HCT116 (cell line): ENCODE data around the gene TRIP10. TPM values are rescaled to one million over a fixed set of nuclear protein-coding genes. Genes with fewer than 3 reads are reported as not detected.

Experiments used
- ATAC-seq: fragments of 200-7000 bp; cut with Tn5 transposase; 2 replicates; pipeline ENCODE4 v1.9.1; 2020; ENCODE audit warnings: mild to moderate bottlenecking, moderate library complexity
- BruUV-seq: library from RNA; stranded (reverse); fragments of 400-500 nt; replicated peaks from 2 replicates; lab custom pipeline; 2021; lab: Mats Ljungman, UMichigan
- CTCF ChIA-PET: fragments of 300-600 bp; sonication (Branson Sonifier 250); formaldehyde crosslinking; loops from one replicate; lab custom pipeline; 2021; ENCODE audit warnings: antibody characterized with exemption; lab: Charles Lee
- POLR2A ChIA-PET: fragments of 300-600, 350-600 bp; sonication (Branson Sonifier 250); formaldehyde crosslinking; loops from one replicate; lab custom pipeline; 2021; ENCODE audit warnings: antibody characterized with exemption; lab: Charles Lee
- RAD21 ChIA-PET, 2 experiments: fragments of 300-600 bp; sonication (Branson Sonifier 250); formaldehyde crosslinking; loops; one replicate each; lab custom pipeline; 2023; ENCODE audit warnings: low total read pairs in 2 of 2; ENCODE audit not compliant: uncharacterized antibody in 2 of 2, unreplicated experiment in 2 of 2, low non-redundant PET in 1 of 2; lab: Charles Lee
- DNase-seq: peaks from one replicate; pipeline ENCODE4 v3.0.0-alpha.2; 2010; ENCODE audit warnings: low read depth, low spot score
- H2AFZ ChIP-seq: fragments of 200-600 bp; shearing (Covaris generic), sonication (generic); 2 replicates; pipeline ENCODE4 v1.6.1; 2017; ENCODE audit warnings: low read depth, mixed run types, mixed read lengths, antibody characterized with exemption, low read length; ENCODE audit not compliant: poor library complexity, severe bottlenecking
- H3K27ac ChIP-seq: 2 replicates; pipeline ENCODE4 v1.5.1; 2012; ENCODE audit warnings: low read depth, low read length
- H3K27me3 ChIP-seq: fragments of 200-600 bp; sonication (generic); 2 replicates; pipeline ENCODE4 v1.6.1; 2016; ENCODE audit warnings: mixed run types, low read length, mixed read lengths; ENCODE audit not compliant: insufficient read depth
- H3K36me3 ChIP-seq, 2 experiments: fragments of 200-500 bp in 1 of 2; fragments of 200-600 bp in 1 of 2; sonication (Bioruptor generic) in 1 of 2; sonication (generic) in 1 of 2; 2 replicates each; pipeline versions ENCODE4 v1.5.1 to v1.6.1; 2014 to 2016; ENCODE audit warnings: low read length in 2 of 2, inconsistent platforms in 1 of 2, mixed read lengths in 1 of 2, mixed run types in 1 of 2; ENCODE audit not compliant: insufficient read depth in 2 of 2, control insufficient read depth in 1 of 2
- H3K4me1 ChIP-seq, 2 experiments: fragments of 200-600 bp in 1 of 2; sonication (generic) in 1 of 2; 2 replicates each; pipeline versions ENCODE4 v1.5.1 to v1.6.1; 2012 to 2017; ENCODE audit warnings: low read length in 2 of 2, inconsistent platforms in 1 of 2, mild to moderate bottlenecking in 1 of 2, mixed read lengths in 1 of 2, mixed run types in 1 of 2, moderate library complexity in 1 of 2; ENCODE audit not compliant: insufficient read depth in 2 of 2, control insufficient read depth in 1 of 2
- H3K4me2 ChIP-seq: fragments of 200-600 bp; sonication (generic); 2 replicates; pipeline ENCODE4 v1.6.1; 2017; ENCODE audit warnings: mixed run types, low read length, mixed read lengths
- H3K4me3 ChIP-seq, 2 experiments: fragments of 200-600 bp in 1 of 2; sonication (generic) in 1 of 2; replicated peaks in 1 of 2; 2 replicates each; pipeline ENCODE4 v1.5.1; 2011 to 2016; ENCODE audit warnings: low read length in 2 of 2, control low read depth in 1 of 2, low read depth in 1 of 2, mild to moderate bottlenecking in 1 of 2, mixed read lengths in 1 of 2, mixed run types in 1 of 2
- H3K79me2 ChIP-seq: fragments of 200-600 bp; sonication (generic); 2 replicates; pipeline ENCODE4 v1.6.1; 2017; ENCODE audit warnings: mild to moderate bottlenecking, mixed run types, low read length, moderate library complexity, mixed read lengths; ENCODE audit not compliant: insufficient read depth
- H3K9ac ChIP-seq: fragments of 200-600 bp; sonication (generic); 2 replicates; pipeline ENCODE4 v1.6.1; 2016; ENCODE audit warnings: low read length, mixed read lengths
- H3K9me2 ChIP-seq: fragments of 200-600 bp; sonication (generic), shearing (Covaris generic); 2 replicates; pipeline ENCODE4 v1.6.1; 2017; ENCODE audit warnings: mixed run types, mild to moderate bottlenecking, moderate library complexity; ENCODE audit not compliant: insufficient read depth
- H3K9me3 ChIP-seq, 2 experiments: fragments of 200-500 bp in 1 of 2; fragments of 200-600 bp in 1 of 2; sonication (Bioruptor generic) in 1 of 2; sonication (generic) in 1 of 2; 2 replicates each; pipeline ENCODE4 v1.6.1; 2014 to 2017; ENCODE audit warnings: low read length in 2 of 2, mixed read lengths in 2 of 2, inconsistent platforms in 1 of 2, low read depth in 1 of 2, mild to moderate bottlenecking in 1 of 2, mixed run types in 1 of 2, moderate library complexity in 1 of 2; ENCODE audit not compliant: control insufficient read depth in 1 of 2, insufficient read depth in 1 of 2
- H4K20me1 ChIP-seq: fragments of 200-600 bp; sonication (generic), shearing (Covaris generic); 2 replicates; pipeline ENCODE4 v1.6.1; 2017; ENCODE audit warnings: mixed run types, mild to moderate bottlenecking, moderate library complexity; ENCODE audit not compliant: insufficient read depth
- EGR1 ChIP-seq: IDR thresholded peaks from 2 replicates; pipeline ENCODE4 v1.6.1; 2012; ENCODE audit warnings: low read depth
- ELF1 ChIP-seq: IDR thresholded peaks from 2 replicates; pipeline ENCODE4 v1.6.1; 2012; ENCODE audit warnings: low read depth, borderline replicate concordance
- JUND ChIP-seq: IDR thresholded peaks from 2 replicates; pipeline ENCODE4 v1.6.1; 2012
- POLR2A ChIP-seq: IDR thresholded peaks from 2 replicates; pipeline ENCODE4 v1.7.0; 2011; ENCODE audit warnings: borderline replicate concordance; ENCODE audit not compliant: insufficient read depth, insufficient read length; ENCODE audit errors: extremely low read depth
- RAD21 ChIP-seq: IDR thresholded peaks from 2 replicates; pipeline ENCODE4 v1.6.1; 2012; ENCODE audit warnings: low read depth, mild to moderate bottlenecking
- SP1 ChIP-seq: IDR thresholded peaks from 2 replicates; pipeline ENCODE4 v1.6.1; 2012; ENCODE audit warnings: low read depth
- TCF7L2 ChIP-seq: IDR thresholded peaks from 2 replicates; pipeline ENCODE4 v1.7.0; 2011; ENCODE audit warnings: borderline replicate concordance, inconsistent platforms; ENCODE audit not compliant: insufficient read depth, insufficient read length; ENCODE audit errors: extremely low read depth
- ZFX ChIP-seq: fragments of 450-650 bp; IDR thresholded peaks from 2 replicates; pipeline ENCODE4 v1.6.1; 2017
- intact Hi-C: fragments of 100-400 bp; cut with micrococcal nuclease; formaldehyde crosslinking; loops from 2 replicates; pipeline ENCODE4 v1.10.0; 2022
- total RNA-seq: library from RNA; stranded (reverse); gene quantifications from one replicate; pipeline ENCODE4 v1.2.1, GENCODE V29; 2021; ENCODE audit not compliant: unreplicated experiment
- TF ChIP-seq, protein P1 (sequence below), 3 experiments: fragments of 200-600 bp in 1 of 3; sonication (generic) in 1 of 3; IDR thresholded peaks in 2 of 3; conservative IDR thresholded peaks in 1 of 3; 2 replicates each; pipeline ENCODE4 v1.5.1; 2012 to 2017; ENCODE audit warnings: low read depth in 2 of 3, low read length in 2 of 3, antibody characterized with exemption in 1 of 3, borderline replicate concordance in 1 of 3, control low read depth in 1 of 3, mild to moderate bottlenecking in 1 of 3, mixed read lengths in 1 of 3, mixed run types in 1 of 3, moderate library complexity in 1 of 3; ENCODE audit not compliant: insufficient read depth in 1 of 3
- TF ChIP-seq, protein P2 (sequence below): IDR thresholded peaks from 2 replicates; pipeline ENCODE4 v1.6.1; 2012
- TF ChIP-seq, protein P3 (sequence below): IDR thresholded peaks from 2 replicates; pipeline ENCODE4 v1.6.1; 2012; ENCODE audit warnings: low read depth
- TF ChIP-seq, protein P4 (sequence below): IDR thresholded peaks from 2 replicates; pipeline ENCODE4 v1.6.1; 2011; ENCODE audit warnings: mild to moderate bottlenecking, low read length, moderate library complexity; ENCODE audit not compliant: insufficient replicate concordance; ENCODE audit errors: extremely low read depth

Gene TRIP10
- total RNA-seq, 1 experiment from 2014 or later: 111 TPM

DNA sequence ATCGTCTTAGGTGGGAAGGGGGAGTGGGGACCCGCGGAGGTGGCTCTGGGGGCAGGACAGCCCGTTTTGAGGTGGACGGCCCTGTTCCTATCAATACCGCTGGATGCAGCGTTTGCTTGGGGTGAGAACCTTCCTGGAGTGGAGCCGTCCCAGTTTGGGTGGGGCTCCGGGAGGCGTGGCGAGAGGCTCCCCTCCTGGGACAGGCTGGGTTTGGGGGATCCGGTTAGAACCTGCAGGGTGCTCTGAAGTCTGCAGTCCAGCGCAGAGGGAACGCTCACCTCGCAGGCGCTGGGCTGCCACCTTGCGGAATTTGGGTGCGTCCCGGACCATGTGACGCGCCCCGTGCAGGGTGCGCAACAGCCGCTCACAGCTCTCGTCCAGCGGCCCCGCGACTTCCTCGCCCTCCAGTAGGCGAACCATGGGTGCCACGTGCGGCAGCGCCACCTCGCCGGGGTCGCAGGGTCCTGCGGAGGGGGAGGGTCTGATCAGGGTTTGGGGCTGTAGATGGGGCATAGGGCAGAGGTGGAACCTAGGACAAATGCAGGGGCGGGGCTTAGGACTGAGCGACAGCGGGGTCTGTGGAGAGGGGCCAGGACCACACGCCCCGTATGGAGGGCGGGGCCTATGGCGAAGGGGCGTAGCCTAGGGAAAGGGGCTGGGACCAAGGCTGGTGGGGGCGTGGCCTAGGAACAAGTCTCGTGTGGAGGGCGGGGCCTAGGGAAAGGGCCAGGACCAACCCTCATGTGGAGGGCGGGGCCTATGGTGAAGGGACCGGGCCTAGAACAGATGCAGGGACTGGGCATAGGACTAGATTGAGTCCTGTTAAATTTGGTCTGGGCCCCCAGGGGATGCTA is 13.9 kb downstream of the TRIP10 start:
- Histone ChIP-seq H3K27me3 (no peaks in the 10 kb centered on the region), H2AFZ (no peak overlapping the region), H3K27ac (peak overlapping the region; percentile 88), H3K4me1 (peaks cover 13 to 31% of the 10 kb centered on the region in 2 experiments; a peak in 3 of 4 replicates), H3K79me2 (peaks cover 6% of the 10 kb centered on the region), H3K9ac (peak overlapping the region; percentile 59), H3K4me2 (peak overlapping the region; percentile 77), H3K9me2 (no peaks in the 10 kb centered on the region), H3K36me3 (peaks cover 18 to 43% of the 10 kb centered on the region in 2 experiments; a peak in 3 of 4 replicates), H3K4me3 (peak overlapping the region; percentile 26 to 45), H3K9me3 (no peaks in the 10 kb centered on the region), H4K20me1 (no peaks in the 10 kb centered on the region; the same call in 1 of the 2 replicates)
- peak; percentile 91 for DNase-seq
- intact Hi-C loops: loop anchor here (1.0 to 5.0 kb wide), 2 partner anchors 110 to 236 kb away; no protein-coding TSS in a partner anchor
- no TSS peak for BruUV-seq
- ATAC-seq: peak; percentile 88
- POLR2A ChIA-PET: interaction anchor here (0.6 to 2.0 kb wide), 3 partner anchors 10 to 16 kb away, joined by 3 to 10 read pairs (median 6); partner anchors contain the start of genes GPR108 and SH2D3A
- TF ChIP-seq ELF1 (no peak), JUND (0 out of 2 replicates have a peak, but pooled peaks have one; percentile 20), SP1 (peak; percentile 81), ZFX (no peak), POLR2A (peak; percentile 51), TCF7L2 (peak; percentile 24), RAD21 (peak; percentile 78), EGR1 (no peak)
- TF ChIP-seq, protein P1, sequence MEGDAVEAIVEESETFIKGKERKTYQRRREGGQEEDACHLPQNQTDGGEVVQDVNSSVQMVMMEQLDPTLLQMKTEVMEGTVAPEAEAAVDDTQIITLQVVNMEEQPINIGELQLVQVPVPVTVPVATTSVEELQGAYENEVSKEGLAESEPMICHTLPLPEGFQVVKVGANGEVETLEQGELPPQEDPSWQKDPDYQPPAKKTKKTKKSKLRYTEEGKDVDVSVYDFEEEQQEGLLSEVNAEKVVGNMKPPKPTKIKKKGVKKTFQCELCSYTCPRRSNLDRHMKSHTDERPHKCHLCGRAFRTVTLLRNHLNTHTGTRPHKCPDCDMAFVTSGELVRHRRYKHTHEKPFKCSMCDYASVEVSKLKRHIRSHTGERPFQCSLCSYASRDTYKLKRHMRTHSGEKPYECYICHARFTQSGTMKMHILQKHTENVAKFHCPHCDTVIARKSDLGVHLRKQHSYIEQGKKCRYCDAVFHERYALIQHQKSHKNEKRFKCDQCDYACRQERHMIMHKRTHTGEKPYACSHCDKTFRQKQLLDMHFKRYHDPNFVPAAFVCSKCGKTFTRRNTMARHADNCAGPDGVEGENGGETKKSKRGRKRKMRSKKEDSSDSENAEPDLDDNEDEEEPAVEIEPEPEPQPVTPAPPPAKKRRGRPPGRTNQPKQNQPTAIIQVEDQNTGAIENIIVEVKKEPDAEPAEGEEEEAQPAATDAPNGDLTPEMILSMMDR (IDR thresholded peaks at IDR 0.05 in 2 of 3, conservative IDR thresholded peaks at IDR 0.05 in 1 of 3; ENCODE audit: borderline replicate concordance in 1 of 3, insufficient read depth in 1 of 3, low read depth in 2 of 3, low read length in 2 of 3): peak in 2 of 3 experiments; percentile 25 to 43; a peak in 4 of 6 replicates
- TF ChIP-seq, protein P2, sequence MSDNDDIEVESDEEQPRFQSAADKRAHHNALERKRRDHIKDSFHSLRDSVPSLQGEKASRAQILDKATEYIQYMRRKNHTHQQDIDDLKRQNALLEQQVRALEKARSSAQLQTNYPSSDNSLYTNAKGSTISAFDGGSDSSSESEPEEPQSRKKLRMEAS: peak; percentile 99
- TF ChIP-seq, protein P3, sequence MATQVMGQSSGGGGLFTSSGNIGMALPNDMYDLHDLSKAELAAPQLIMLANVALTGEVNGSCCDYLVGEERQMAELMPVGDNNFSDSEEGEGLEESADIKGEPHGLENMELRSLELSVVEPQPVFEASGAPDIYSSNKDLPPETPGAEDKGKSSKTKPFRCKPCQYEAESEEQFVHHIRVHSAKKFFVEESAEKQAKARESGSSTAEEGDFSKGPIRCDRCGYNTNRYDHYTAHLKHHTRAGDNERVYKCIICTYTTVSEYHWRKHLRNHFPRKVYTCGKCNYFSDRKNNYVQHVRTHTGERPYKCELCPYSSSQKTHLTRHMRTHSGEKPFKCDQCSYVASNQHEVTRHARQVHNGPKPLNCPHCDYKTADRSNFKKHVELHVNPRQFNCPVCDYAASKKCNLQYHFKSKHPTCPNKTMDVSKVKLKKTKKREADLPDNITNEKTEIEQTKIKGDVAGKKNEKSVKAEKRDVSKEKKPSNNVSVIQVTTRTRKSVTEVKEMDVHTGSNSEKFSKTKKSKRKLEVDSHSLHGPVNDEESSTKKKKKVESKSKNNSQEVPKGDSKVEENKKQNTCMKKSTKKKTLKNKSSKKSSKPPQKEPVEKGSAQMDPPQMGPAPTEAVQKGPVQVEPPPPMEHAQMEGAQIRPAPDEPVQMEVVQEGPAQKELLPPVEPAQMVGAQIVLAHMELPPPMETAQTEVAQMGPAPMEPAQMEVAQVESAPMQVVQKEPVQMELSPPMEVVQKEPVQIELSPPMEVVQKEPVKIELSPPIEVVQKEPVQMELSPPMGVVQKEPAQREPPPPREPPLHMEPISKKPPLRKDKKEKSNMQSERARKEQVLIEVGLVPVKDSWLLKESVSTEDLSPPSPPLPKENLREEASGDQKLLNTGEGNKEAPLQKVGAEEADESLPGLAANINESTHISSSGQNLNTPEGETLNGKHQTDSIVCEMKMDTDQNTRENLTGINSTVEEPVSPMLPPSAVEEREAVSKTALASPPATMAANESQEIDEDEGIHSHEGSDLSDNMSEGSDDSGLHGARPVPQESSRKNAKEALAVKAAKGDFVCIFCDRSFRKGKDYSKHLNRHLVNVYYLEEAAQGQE: no peak
- TF ChIP-seq, protein P4, sequence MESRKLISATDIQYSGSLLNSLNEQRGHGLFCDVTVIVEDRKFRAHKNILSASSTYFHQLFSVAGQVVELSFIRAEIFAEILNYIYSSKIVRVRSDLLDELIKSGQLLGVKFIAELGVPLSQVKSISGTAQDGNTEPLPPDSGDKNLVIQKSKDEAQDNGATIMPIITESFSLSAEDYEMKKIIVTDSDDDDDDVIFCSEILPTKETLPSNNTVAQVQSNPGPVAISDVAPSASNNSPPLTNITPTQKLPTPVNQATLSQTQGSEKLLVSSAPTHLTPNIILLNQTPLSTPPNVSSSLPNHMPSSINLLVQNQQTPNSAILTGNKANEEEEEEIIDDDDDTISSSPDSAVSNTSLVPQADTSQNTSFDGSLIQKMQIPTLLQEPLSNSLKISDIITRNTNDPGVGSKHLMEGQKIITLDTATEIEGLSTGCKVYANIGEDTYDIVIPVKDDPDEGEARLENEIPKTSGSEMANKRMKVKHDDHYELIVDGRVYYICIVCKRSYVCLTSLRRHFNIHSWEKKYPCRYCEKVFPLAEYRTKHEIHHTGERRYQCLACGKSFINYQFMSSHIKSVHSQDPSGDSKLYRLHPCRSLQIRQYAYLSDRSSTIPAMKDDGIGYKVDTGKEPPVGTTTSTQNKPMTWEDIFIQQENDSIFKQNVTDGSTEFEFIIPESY: no peak
- CTCF ChIA-PET: interaction anchor here (1.0 kb wide), 3 partner anchors 9 to 109 kb away, joined by 3 read pairs; no protein-coding TSS in a partner anchor
- RAD21 ChIA-PET: no interaction called here
